Endothelial cell (in vitro differentiated cells): ENCODE results near the gene PSMD8. TPM values are rescaled to one million over a fixed set of nuclear protein-coding genes. Genes with fewer than 3 reads are reported as not detected.

Experiments
- DNase-seq: peaks from one replicate; pipeline ENCODE4 v3.0.0; 2021; ENCODE audit warnings: low spot score
- H3K27ac Mint-ChIP-seq: one replicate; pipeline ENCODE4 v1.8.0; 2021; ENCODE audit warnings: mixed read lengths, inconsistent platforms; ENCODE audit not compliant: unreplicated experiment
- H3K27me3 Mint-ChIP-seq: one replicate; pipeline ENCODE4 v1.8.0; 2021; ENCODE audit warnings: mild to moderate bottlenecking, moderate library complexity, mixed read lengths, inconsistent platforms; ENCODE audit not compliant: unreplicated experiment
- H3K36me3 Mint-ChIP-seq: one replicate; pipeline ENCODE4 v1.8.0; 2021; ENCODE audit warnings: mild to moderate bottlenecking, low read depth, mixed read lengths, inconsistent platforms; ENCODE audit not compliant: unreplicated experiment
- H3K4me1 Mint-ChIP-seq: one replicate; pipeline ENCODE4 v1.8.0; 2021; ENCODE audit warnings: mild to moderate bottlenecking, mixed read lengths, inconsistent platforms; ENCODE audit not compliant: unreplicated experiment
- H3K4me3 Mint-ChIP-seq: one replicate; pipeline ENCODE4 v1.8.0; 2021; ENCODE audit warnings: mild to moderate bottlenecking, mixed read lengths, inconsistent platforms; ENCODE audit not compliant: unreplicated experiment
- H3K9me3 Mint-ChIP-seq: one replicate; pipeline ENCODE4 v1.8.0; 2021; ENCODE audit warnings: mixed read lengths, inconsistent platforms; ENCODE audit not compliant: unreplicated experiment
- long read RNA-seq: library from polyadenylated mRNA; unstranded; transcript quantifications from one replicate; pipeline ENCODE4 v2.0.0, GENCODE V29; 2020; ENCODE audit not compliant: unreplicated experiment
- total RNA-seq: library from RNA; stranded (reverse); fragmentation: NEBNext Ultra II Directional; extraction: Animal tissue kit (Norgen Biotek cat#: 25700); gene quantifications from one replicate; pipeline ENCODE4 v1.2.1, GENCODE V29; 2021; ENCODE audit not compliant: unreplicated experiment
- TF ChIP-seq, protein P1 (sequence below): fragments of 200-600 bp; sonication (generic); IDR thresholded peaks from one replicate; pipeline ENCODE4 v1.5.0; 2021; ENCODE audit warnings: antibody characterized with exemption; ENCODE audit not compliant: unreplicated experiment

Gene PSMD8
- 137 TPM for total RNA-seq
- long read RNA-seq, transcript PSMD8-201 (7 exons, 1,553 nt): major isoform, 182 of 188 reads
- long read RNA-seq, partial matches to known transcripts: 1 of 188 reads
- long read RNA-seq, other reads (novel, unspliced or antisense): 2 of 188 reads

- Mint-ChIP-seq H3K27ac (peak within 1 kb of the TSS; percentile 95), H3K27me3 (peaks cover 3% of the 10 kb centered on the region), H3K4me1 (peaks cover 22% of the 10 kb centered on the region), H3K36me3 (peaks cover 3% of the 10 kb centered on the region), H3K4me3 (peak within 1 kb of the TSS; percentile 99), H3K9me3 (no peaks in the 10 kb centered on the region)
- TF ChIP-seq, protein P1, sequence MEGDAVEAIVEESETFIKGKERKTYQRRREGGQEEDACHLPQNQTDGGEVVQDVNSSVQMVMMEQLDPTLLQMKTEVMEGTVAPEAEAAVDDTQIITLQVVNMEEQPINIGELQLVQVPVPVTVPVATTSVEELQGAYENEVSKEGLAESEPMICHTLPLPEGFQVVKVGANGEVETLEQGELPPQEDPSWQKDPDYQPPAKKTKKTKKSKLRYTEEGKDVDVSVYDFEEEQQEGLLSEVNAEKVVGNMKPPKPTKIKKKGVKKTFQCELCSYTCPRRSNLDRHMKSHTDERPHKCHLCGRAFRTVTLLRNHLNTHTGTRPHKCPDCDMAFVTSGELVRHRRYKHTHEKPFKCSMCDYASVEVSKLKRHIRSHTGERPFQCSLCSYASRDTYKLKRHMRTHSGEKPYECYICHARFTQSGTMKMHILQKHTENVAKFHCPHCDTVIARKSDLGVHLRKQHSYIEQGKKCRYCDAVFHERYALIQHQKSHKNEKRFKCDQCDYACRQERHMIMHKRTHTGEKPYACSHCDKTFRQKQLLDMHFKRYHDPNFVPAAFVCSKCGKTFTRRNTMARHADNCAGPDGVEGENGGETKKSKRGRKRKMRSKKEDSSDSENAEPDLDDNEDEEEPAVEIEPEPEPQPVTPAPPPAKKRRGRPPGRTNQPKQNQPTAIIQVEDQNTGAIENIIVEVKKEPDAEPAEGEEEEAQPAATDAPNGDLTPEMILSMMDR: no peak
- peak; percentile 98 for DNase-seq
These were observed at the start of gene PSMD8 for GRCh38 chr19:38374332-38375097. Gene PSMD8 (plus strand): TSS chr19:38374571. CDS start chr19:38374602, 31 bp downstream.

GRCh38 chr19:38326591-38326990 is 47.8 kb upstream of the PSMD8 start:
- H3K4me1 Mint-ChIP-seq: peaks cover 11% of the 10 kb centered on the region
- no peak for DNase-seq
- no peak overlapping the region for H3K27ac Mint-ChIP-seq
- peaks cover under 1% of the 10 kb centered on the region for H3K27me3 Mint-ChIP-seq
- H3K4me3 Mint-ChIP-seq: no peak overlapping the region
- H3K9me3 Mint-ChIP-seq: no peaks in the 10 kb centered on the region
- peaks cover 28% of the 10 kb centered on the region for H3K36me3 Mint-ChIP-seq
- TF ChIP-seq, protein P1: no peak

DNA sequence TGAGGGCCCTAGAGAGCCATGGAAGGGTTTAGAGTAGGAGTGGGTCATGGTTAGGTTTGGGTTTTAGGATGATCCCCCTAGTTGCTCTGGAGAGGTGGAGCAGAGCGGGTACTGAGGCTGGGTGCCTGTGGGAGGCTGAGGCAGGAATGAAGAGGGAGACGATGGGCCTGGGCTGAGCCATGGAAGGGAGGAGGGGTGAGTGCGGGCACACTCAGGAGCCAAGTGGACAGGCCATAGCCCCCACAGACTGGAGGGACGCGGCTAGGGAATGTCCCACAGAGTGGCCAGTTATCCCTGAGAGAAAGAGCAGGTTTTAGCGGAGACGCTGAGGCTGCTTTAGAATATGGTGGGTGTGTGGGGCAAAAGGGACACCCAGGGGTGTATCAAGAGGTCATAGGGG is 44.7 kb upstream of the PSMD8 start:
- Mint-ChIP-seq H3K4me3 (peak overlapping the region; percentile 5), H3K27me3 (no peaks in the 10 kb centered on the region), H3K27ac (peak overlapping the region; percentile 42), H3K36me3 (peaks cover 25% of the 10 kb centered on the region), H3K4me1 (no peaks in the 10 kb centered on the region), H3K9me3 (no peaks in the 10 kb centered on the region)
- no peak for DNase-seq
- TF ChIP-seq, protein P1: no peak

DNA sequence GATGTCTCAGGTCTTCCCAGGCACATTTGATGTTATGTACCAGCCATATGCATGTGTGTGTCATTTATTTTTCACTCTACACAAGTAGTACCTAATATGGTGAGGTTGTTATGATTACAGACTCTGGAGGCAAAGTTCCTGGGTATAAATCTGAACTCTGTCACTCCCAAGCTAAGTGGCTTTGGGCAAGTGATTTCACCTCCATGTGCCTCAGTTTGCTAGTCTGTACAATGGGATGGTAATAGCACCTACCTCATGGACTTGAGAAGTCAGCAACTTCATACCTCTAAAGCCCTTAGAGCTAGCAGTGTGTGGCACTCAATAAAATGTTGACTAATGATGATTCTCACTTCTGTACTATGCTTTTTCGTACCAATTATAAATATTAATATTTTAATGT is 42.6 kb upstream of the PSMD8 start:
- Mint-ChIP-seq H3K27ac (no peak overlapping the region), H3K27me3 (no peaks in the 10 kb centered on the region), H3K9me3 (no peaks in the 10 kb centered on the region), H3K4me3 (no peak overlapping the region), H3K4me1 (peaks cover 2% of the 10 kb centered on the region), H3K36me3 (peaks cover 16% of the 10 kb centered on the region)
- TF ChIP-seq, protein P1: no peak
- no peak for DNase-seq

DNA sequence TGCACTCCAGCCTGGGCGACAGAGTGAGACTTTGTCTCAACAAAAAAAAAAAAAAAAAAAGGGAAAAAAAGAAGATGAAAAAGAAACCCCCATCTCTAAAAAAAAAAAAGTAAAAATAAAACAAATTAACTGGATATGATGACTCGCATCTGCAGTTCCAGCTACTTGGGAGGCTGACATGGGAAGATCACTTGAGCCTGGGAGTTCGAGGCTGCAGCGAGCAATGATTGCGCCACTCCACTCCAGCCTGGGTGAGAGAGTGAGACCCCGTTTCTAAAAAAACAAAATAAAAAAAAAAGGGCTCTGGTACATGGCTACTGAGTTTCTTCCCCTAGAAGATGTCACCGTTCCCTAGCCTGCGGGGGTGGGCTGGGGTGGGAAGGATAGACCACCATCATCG is 41.1 kb upstream of the PSMD8 start:
- no peak overlapping the region for H3K27ac Mint-ChIP-seq
- TF ChIP-seq, protein P1: no peak
- H3K4me1 Mint-ChIP-seq: peaks cover 7% of the 10 kb centered on the region
- DNase-seq: no peak
- H3K27me3 Mint-ChIP-seq: no peaks in the 10 kb centered on the region
- H3K9me3 Mint-ChIP-seq: no peaks in the 10 kb centered on the region
- H3K4me3 Mint-ChIP-seq: no peak overlapping the region
- H3K36me3 Mint-ChIP-seq: peaks cover 6% of the 10 kb centered on the region
